ENCODE data around the gene ABHD14A.

DNA sequence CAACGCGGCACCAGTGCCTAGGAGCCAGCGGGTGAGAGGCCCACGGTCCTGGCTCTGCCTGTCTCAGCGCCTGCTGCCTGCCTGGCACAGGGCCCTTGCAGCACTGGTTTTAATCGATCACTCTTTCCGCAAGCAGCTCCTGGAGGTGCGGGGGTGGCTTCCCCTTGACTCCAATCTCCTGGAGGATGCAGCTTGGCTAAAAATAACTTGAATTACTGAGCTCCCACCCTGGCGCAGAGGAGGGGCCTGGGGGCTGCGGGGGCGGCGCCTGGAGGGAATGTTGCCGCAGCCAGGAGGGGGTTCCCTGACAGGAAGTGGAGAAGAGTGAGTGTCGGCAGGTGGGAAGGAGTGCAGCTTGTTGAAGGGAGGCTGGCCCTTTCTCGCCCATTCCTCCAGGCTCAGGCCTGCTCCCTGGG lies 30.7 kb downstream of the ABHD14A start:
- TF ChIP-seq, protein P1, sequence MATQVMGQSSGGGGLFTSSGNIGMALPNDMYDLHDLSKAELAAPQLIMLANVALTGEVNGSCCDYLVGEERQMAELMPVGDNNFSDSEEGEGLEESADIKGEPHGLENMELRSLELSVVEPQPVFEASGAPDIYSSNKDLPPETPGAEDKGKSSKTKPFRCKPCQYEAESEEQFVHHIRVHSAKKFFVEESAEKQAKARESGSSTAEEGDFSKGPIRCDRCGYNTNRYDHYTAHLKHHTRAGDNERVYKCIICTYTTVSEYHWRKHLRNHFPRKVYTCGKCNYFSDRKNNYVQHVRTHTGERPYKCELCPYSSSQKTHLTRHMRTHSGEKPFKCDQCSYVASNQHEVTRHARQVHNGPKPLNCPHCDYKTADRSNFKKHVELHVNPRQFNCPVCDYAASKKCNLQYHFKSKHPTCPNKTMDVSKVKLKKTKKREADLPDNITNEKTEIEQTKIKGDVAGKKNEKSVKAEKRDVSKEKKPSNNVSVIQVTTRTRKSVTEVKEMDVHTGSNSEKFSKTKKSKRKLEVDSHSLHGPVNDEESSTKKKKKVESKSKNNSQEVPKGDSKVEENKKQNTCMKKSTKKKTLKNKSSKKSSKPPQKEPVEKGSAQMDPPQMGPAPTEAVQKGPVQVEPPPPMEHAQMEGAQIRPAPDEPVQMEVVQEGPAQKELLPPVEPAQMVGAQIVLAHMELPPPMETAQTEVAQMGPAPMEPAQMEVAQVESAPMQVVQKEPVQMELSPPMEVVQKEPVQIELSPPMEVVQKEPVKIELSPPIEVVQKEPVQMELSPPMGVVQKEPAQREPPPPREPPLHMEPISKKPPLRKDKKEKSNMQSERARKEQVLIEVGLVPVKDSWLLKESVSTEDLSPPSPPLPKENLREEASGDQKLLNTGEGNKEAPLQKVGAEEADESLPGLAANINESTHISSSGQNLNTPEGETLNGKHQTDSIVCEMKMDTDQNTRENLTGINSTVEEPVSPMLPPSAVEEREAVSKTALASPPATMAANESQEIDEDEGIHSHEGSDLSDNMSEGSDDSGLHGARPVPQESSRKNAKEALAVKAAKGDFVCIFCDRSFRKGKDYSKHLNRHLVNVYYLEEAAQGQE (IDR thresholded peaks at IDR 0.05; ENCODE audit: borderline replicate concordance in 1 of 2, low read depth in 1 of 2, low read length in 2 of 2) = no peak
- TF ChIP-seq RFX5 (IDR thresholded peaks at IDR 0.05; ENCODE audit: low read depth, low read length) = no peak
- TF ChIP-seq ZNF629 (CRISPR knock-in tag; conservative IDR thresholded peaks at IDR 0.05) = no peak
- TF ChIP-seq FOXP1 (IDR thresholded peaks at IDR 0.05) = no peak
- no peak for TF ChIP-seq FOXP1 (CRISPR knock-in tag; IDR thresholded peaks at IDR 0.05)
- no peak for TF ChIP-seq ZFP62 (CRISPR knock-in tag; IDR thresholded peaks at IDR 0.05)
- no peak for TF ChIP-seq CREB1 (IDR thresholded peaks at IDR 0.05)
- TF ChIP-seq CREB1 (CRISPR knock-in tag; IDR thresholded peaks at IDR 0.05) = no peak
- TF ChIP-seq, protein P2, sequence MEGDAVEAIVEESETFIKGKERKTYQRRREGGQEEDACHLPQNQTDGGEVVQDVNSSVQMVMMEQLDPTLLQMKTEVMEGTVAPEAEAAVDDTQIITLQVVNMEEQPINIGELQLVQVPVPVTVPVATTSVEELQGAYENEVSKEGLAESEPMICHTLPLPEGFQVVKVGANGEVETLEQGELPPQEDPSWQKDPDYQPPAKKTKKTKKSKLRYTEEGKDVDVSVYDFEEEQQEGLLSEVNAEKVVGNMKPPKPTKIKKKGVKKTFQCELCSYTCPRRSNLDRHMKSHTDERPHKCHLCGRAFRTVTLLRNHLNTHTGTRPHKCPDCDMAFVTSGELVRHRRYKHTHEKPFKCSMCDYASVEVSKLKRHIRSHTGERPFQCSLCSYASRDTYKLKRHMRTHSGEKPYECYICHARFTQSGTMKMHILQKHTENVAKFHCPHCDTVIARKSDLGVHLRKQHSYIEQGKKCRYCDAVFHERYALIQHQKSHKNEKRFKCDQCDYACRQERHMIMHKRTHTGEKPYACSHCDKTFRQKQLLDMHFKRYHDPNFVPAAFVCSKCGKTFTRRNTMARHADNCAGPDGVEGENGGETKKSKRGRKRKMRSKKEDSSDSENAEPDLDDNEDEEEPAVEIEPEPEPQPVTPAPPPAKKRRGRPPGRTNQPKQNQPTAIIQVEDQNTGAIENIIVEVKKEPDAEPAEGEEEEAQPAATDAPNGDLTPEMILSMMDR (CRISPR knock-in tag; IDR thresholded peaks at IDR 0.05) = no peak
- no peak for TF ChIP-seq MXI1 (IDR thresholded peaks at IDR 0.05; ENCODE audit: borderline replicate concordance, low read depth, low read length)
- TF ChIP-seq MXD4 (CRISPR knock-in tag; IDR thresholded peaks at IDR 0.05) = no peak
- TF ChIP-seq CBX5 (CRISPR knock-in tag; IDR thresholded peaks at IDR 0.05; ENCODE audit: borderline replicate concordance) = no peak
- no peak for TF ChIP-seq JUNB (CRISPR knock-in tag; IDR thresholded peaks at IDR 0.05; ENCODE audit: borderline replicate concordance)
- TF ChIP-seq BCL6 (CRISPR knock-in tag; IDR thresholded peaks at IDR 0.05) = no peak
- no peak for TF ChIP-seq ZNF550 (CRISPR knock-in tag; IDR thresholded peaks at IDR 0.05; ENCODE audit: borderline replicate concordance)
- TF ChIP-seq, protein P3, sequence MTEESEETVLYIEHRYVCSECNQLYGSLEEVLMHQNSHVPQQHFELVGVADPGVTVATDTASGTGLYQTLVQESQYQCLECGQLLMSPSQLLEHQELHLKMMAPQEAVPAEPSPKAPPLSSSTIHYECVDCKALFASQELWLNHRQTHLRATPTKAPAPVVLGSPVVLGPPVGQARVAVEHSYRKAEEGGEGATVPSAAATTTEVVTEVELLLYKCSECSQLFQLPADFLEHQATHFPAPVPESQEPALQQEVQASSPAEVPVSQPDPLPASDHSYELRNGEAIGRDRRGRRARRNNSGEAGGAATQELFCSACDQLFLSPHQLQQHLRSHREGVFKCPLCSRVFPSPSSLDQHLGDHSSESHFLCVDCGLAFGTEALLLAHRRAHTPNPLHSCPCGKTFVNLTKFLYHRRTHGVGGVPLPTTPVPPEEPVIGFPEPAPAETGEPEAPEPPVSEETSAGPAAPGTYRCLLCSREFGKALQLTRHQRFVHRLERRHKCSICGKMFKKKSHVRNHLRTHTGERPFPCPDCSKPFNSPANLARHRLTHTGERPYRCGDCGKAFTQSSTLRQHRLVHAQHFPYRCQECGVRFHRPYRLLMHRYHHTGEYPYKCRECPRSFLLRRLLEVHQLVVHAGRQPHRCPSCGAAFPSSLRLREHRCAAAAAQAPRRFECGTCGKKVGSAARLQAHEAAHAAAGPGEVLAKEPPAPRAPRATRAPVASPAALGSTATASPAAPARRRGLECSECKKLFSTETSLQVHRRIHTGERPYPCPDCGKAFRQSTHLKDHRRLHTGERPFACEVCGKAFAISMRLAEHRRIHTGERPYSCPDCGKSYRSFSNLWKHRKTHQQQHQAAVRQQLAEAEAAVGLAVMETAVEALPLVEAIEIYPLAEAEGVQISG (CRISPR knock-in tag; IDR thresholded peaks at IDR 0.05) = no peak

Data from HepG2 (cell line).